ENCODE data around the gene TSEN34.
"Not testable (repeated sequence)": the region's sequence is repeated elsewhere in the genome, so short reads cannot be mapped to it uniquely, and the experiment has no call there.

Gene TSEN34

GRCh38 chr19:54180691-54181091 is 10.4 kb upstream of the TSEN34 start (continued):
- TF ChIP-seq ZNF19 (tag by site-specific recombination; IDR thresholded peaks at IDR 0.05; ENCODE audit: low read depth) (no peak), ZSCAN23 (tag by site-specific recombination; IDR thresholded peaks at IDR 0.05) (no peak), FEZF1 (tag by site-specific recombination; IDR thresholded peaks at IDR 0.05) (no peak), HOXA7 (CRISPR knock-in tag; IDR thresholded peaks at IDR 0.05; ENCODE audit: borderline replicate concordance) (no peak), HOXD13 (CRISPR knock-in tag; IDR thresholded peaks at IDR 0.05; ENCODE audit: borderline replicate concordance) (no peak), PRDM2 (tag by site-specific recombination; IDR thresholded peaks at IDR 0.05; ENCODE audit: borderline replicate concordance) (no peak), ZNF645 (tag by site-specific recombination; IDR thresholded peaks at IDR 0.05) (no peak), ZNF837 (tag by site-specific recombination; IDR thresholded peaks at IDR 0.05) (no peak), TSHZ1 (tag by site-specific recombination; IDR thresholded peaks at IDR 0.05; ENCODE audit: borderline replicate concordance) (no peak), ZBTB21 (tag by site-specific recombination; IDR thresholded peaks at IDR 0.05) (no peak), ZNF596 (tag by site-specific recombination; IDR thresholded peaks at IDR 0.05) (no peak), ZNF747 (tag by site-specific recombination; IDR thresholded peaks at IDR 0.05) (no peak)

GRCh38 chr19:54181894-54182293 is 9.2 kb upstream of the TSEN34 start:
- H3K9me3 ChIP-seq (ENCODE audit: control insufficient read depth, insufficient read depth, low read depth, low read length); H3K4me3 ChIP-seq (ENCODE audit: low read depth, low read length); H3K27ac ChIP-seq (ENCODE audit: extremely low read depth, low read depth, low read length); H3K4me1 ChIP-seq (ENCODE audit: control insufficient read depth, insufficient read depth, low read length): not testable (repeated sequence)
- peaks cover 11 to 45% of the 10 kb centered on the region in 2 experiments; a peak in 2 of 3 replicates for H3K36me3 ChIP-seq (ENCODE audit: control insufficient read depth in 2 of 2, insufficient read depth in 1 of 2, low read length in 2 of 2)
- TF ChIP-seq ZNF366 (tag by site-specific recombination; conservative IDR thresholded peaks at IDR 0.05) = peak; percentile 84
- CTCF ChIA-PET = interaction anchor here (0.7 kb wide), 1 partner anchor 342 kb away, joined by 3 read pairs; no protein-coding TSS in a partner anchor
- POLR2A ChIA-PET = interaction anchor here (0.7 to 10.2 kb wide), 3 partner anchors 8 to 206 kb away, joined by 3 to 90 read pairs (median 3); partner anchors contain the start of genes CNOT3, MBOAT7 and TSEN34

All from HEK293 (cell line).